Choroid plexus epithelial cell (primary cell): Measurements from ENCODE around the gene ITPR2.

ENCODE experiments used
- DNase-seq: peaks from one replicate; pipeline ENCODE4 v3.0.0-alpha.2; 2010; ENCODE audit warnings: low read depth
- H3K4me3 ChIP-seq: 2 replicates; pipeline ENCODE4 v1.5.1; 2011; ENCODE audit warnings: low read depth, mild to moderate bottlenecking, control low read depth, low read length, moderate library complexity
- CTCF ChIP-seq: conservative IDR thresholded peaks from 2 replicates; pipeline ENCODE4 v1.5.1; 2011; ENCODE audit warnings: low read depth, mild to moderate bottlenecking, control low read depth, inconsistent platforms, low read length, moderate library complexity

ITPR2 gene

GRCh38 chr12:26694402-26694801, 138.6 kb downstream of the ITPR2 start:
- DNase-seq: no peak
- no peak overlapping the region for H3K4me3 ChIP-seq
- TF ChIP-seq CTCF: no peak

- no peak overlapping the region for H3K4me3 ChIP-seq
- DNase-seq: no peak
- TF ChIP-seq CTCF: no peak
Measured at GRCh38 chr12:26692407-26692806, 140.6 kb downstream of the ITPR2 start.

- DNase-seq: peak; percentile 99
- H3K4me3 ChIP-seq: no peak overlapping the region
- TF ChIP-seq CTCF: no peak
Measured at GRCh38 chr12:26691234-26691970, 141.6 kb downstream of the ITPR2 start.

- TF ChIP-seq CTCF: no peak
- DNase-seq: no peak
- H3K4me3 ChIP-seq: no peak overlapping the region
Measured at GRCh38 chr12:26690601-26691000, 142.4 kb downstream of the ITPR2 start.

GRCh38 chr12:26689281-26689841, 143.6 kb downstream of the ITPR2 start:
- H3K4me3 ChIP-seq: no peak overlapping the region
- no peak for TF ChIP-seq CTCF
- DNase-seq: no peak

GRCh38 chr12:26688344-26688904, 144.6 kb downstream of the ITPR2 start:
- no peak overlapping the region for H3K4me3 ChIP-seq
- no peak for DNase-seq
- TF ChIP-seq CTCF: no peak

- no peak for DNase-seq
- no peak overlapping the region for H3K4me3 ChIP-seq
- no peak for TF ChIP-seq CTCF
Measured at GRCh38 chr12:26686408-26686807, 146.6 kb downstream of the ITPR2 start.
